Osteocyte (in vitro differentiated cells): ENCODE data around the gene RAC3. TPM values are rescaled to one million over a fixed set of nuclear protein-coding genes. Genes with fewer than 3 reads are reported as not detected.

ENCODE experiments used
- DNase-seq: peaks from one replicate; pipeline ENCODE4 v3.0.0; 2021; ENCODE audit warnings: mixed read lengths; ENCODE audit not compliant: unreplicated experiment; ENCODE audit errors: extremely low spot score
- H3K27ac Mint-ChIP-seq: one replicate; pipeline ENCODE4 v1.8.0; 2021; ENCODE audit warnings: mild to moderate bottlenecking, mixed read lengths; ENCODE audit not compliant: unreplicated experiment
- H3K27me3 Mint-ChIP-seq: one replicate; pipeline ENCODE4 v1.8.0; 2021; ENCODE audit warnings: mixed read lengths; ENCODE audit not compliant: unreplicated experiment
- H3K36me3 Mint-ChIP-seq: one replicate; pipeline ENCODE4 v1.8.0; 2021; ENCODE audit warnings: mixed read lengths; ENCODE audit not compliant: unreplicated experiment
- H3K4me1 Mint-ChIP-seq: one replicate; pipeline ENCODE4 v1.8.0; 2021; ENCODE audit warnings: mixed read lengths; ENCODE audit not compliant: unreplicated experiment
- H3K4me3 Mint-ChIP-seq: one replicate; pipeline ENCODE4 v1.8.0; 2021; ENCODE audit warnings: mild to moderate bottlenecking, moderate library complexity, mixed read lengths; ENCODE audit not compliant: unreplicated experiment
- H3K9me3 Mint-ChIP-seq: one replicate; pipeline ENCODE4 v1.8.0; 2021; ENCODE audit warnings: mixed read lengths; ENCODE audit not compliant: unreplicated experiment
- CTCF ChIP-seq: fragments of 200-600 bp; sonication (generic); IDR thresholded peaks from 2 replicates; pipeline ENCODE4 v1.5.0; 2021; ENCODE audit warnings: antibody characterized with exemption, mild to moderate bottlenecking, moderate library complexity
- total RNA-seq: library from RNA; stranded (reverse); gene quantifications from 2 replicates; pipeline ENCODE4 v1.2.1, GENCODE V29; 2021

RAC3 gene
- total RNA-seq, 1 donor from 2014 or later, result 19.4 TPM

GRCh38 chr17:82042649-82043048, 11.2 kb downstream of the RAC3 start:
- DNase-seq, result no peak
- no peak for TF ChIP-seq CTCF
- H3K36me3 Mint-ChIP-seq, result peaks cover 8% of the 10 kb centered on the region
- H3K9me3 Mint-ChIP-seq, result no peaks in the 10 kb centered on the region
- no peak overlapping the region for H3K4me3 Mint-ChIP-seq
- H3K27ac Mint-ChIP-seq, result no peak overlapping the region
- H3K4me1 Mint-ChIP-seq, result peaks cover 9% of the 10 kb centered on the region
- no peaks in the 10 kb centered on the region for H3K27me3 Mint-ChIP-seq

GRCh38 chr17:82043507-82043906, 12.0 kb downstream of the RAC3 start:
- DNase-seq, result no peak
- Mint-ChIP-seq H3K27ac (no peak overlapping the region), H3K36me3 (peaks cover 9% of the 10 kb centered on the region), H3K4me1 (peaks cover 5% of the 10 kb centered on the region), H3K4me3 (no peak overlapping the region), H3K27me3 (no peaks in the 10 kb centered on the region), H3K9me3 (no peaks in the 10 kb centered on the region)
- TF ChIP-seq CTCF, result no peak

GRCh38 chr17:82045936-82046484, 14.5 kb downstream of the RAC3 start:
- TF ChIP-seq CTCF, result no peak
- no peaks in the 10 kb centered on the region for H3K9me3 Mint-ChIP-seq
- no peak overlapping the region for H3K27ac Mint-ChIP-seq
- H3K4me1 Mint-ChIP-seq, result peaks cover 13% of the 10 kb centered on the region
- no peak overlapping the region for H3K4me3 Mint-ChIP-seq
- DNase-seq, result no peak
- no peaks in the 10 kb centered on the region for H3K27me3 Mint-ChIP-seq
- peaks cover 13% of the 10 kb centered on the region for H3K36me3 Mint-ChIP-seq

- Mint-ChIP-seq H3K36me3 (peaks cover 13% of the 10 kb centered on the region), H3K9me3 (no peaks in the 10 kb centered on the region), H3K27ac (no peak overlapping the region), H3K4me1 (peaks cover 8% of the 10 kb centered on the region), H3K27me3 (no peaks in the 10 kb centered on the region), H3K4me3 (no peak overlapping the region)
- no peak for DNase-seq
- no peak for TF ChIP-seq CTCF
Observed at GRCh38 chr17:82046903-82047302, 15.4 kb downstream of the RAC3 start.

GRCh38 chr17:82047379-82047778, 15.9 kb downstream of the RAC3 start:
- Mint-ChIP-seq H3K9me3 (no peaks in the 10 kb centered on the region), H3K27ac (no peak overlapping the region), H3K27me3 (no peaks in the 10 kb centered on the region), H3K4me1 (peaks cover 8% of the 10 kb centered on the region), H3K4me3 (no peak overlapping the region), H3K36me3 (peaks cover 13% of the 10 kb centered on the region)
- no peak for TF ChIP-seq CTCF
- DNase-seq, result no peak
